HG03575 (cell line): ENCODE results near the gene UBE2E2.

ENCODE experiments used
- ATAC-seq: cut with Tn5 transposase; IDR thresholded peaks from one replicate; pipeline ENCODE4 v1.9.1; 2021; ENCODE audit not compliant: unreplicated experiment, insufficient number of reproducible peaks, low FRiP score; ENCODE audit errors: extremely low read depth

Gene UBE2E2

DNA sequence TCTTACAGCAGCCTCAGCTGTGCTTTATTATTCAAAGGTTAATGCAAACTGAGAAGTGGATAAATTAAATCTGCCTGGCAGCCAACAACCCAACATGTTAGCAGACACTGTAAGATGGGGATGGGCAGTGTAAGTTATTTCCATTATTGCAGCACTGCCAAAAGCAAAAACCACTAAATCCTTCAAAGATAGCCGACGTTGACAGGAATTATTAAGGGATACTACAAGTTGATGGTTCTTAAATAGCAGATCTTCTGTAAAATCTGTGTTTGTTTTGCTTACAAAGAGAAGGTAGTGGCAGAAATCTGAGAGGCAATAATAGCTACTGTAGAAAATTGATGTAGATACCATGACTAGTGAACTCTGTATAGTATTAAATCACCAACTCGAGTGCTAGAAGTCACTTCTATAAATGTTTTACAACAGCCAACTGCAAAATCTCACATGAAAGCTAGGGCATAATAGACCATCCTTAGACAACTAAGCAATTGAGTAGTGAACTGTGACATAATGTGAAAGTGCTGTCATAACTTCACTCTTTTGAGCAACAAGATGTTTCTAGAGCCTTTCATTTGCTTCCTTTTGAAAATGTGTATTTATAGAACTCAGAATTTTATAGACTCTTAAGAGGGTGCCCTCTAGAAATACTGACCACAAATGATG is 278.6 kb downstream of the UBE2E2 start:
- no peak for ATAC-seq

DNA sequence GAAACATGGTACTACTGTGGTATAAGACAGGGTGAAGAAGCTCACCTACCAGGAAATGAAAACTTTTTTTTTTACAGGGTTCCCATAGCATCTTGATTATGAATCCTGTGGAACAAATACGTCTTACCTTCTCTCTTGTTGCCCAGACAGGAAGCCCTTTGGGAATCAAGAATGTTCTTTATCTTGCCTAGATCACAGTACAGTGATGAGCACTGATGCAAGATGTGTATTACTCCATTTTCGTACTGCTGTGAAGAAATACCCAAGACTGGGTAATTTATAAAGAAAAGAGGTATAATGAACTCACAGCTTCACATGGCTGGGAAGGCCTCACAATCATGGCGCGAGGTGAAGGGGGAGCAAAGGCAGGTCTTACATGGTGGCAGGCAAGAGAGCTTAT is 281.3 kb downstream of the UBE2E2 start:
- ATAC-seq = no peak

DNA sequence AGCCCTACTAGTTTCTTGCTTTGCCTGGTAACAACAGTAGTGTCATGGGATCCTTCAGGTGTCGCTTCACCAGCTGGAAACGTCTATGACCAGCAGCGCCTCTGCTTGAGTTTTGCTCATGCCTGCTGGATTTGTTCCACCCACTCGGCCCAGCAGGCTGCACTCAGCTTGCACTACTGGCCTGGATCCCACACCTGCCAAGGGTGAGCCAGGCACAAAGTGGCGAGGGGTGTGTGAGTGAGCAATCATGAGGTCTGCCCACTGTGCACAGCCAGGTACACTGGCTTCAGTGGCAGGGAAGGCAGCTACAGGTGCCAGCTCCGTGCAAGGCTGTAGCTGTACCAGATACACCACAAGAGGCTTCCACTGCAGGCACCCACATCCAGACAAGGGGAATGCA is 282.8 kb downstream of the UBE2E2 start:
- no peak for ATAC-seq

DNA sequence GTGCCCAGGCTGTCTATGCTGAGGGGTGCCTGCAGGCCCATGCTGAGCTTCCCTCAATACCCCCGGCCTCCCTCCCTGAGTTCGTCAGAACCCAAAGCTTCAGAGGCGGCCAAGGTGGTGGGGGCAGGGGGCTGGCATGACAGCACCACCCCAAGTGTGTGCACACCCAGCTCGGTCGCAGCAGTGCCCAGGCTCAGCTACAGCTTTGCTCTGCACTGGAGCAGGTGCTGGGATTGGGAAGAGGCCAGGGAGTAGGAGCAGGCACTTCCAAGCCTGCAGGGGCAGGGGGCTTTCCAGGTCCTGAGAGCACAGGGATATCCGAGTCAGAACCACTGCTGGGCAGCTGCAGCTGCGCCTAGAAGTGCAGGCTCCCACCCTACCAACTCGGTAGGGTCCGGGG is 283.9 kb downstream of the UBE2E2 start:
- no peak for ATAC-seq

DNA sequence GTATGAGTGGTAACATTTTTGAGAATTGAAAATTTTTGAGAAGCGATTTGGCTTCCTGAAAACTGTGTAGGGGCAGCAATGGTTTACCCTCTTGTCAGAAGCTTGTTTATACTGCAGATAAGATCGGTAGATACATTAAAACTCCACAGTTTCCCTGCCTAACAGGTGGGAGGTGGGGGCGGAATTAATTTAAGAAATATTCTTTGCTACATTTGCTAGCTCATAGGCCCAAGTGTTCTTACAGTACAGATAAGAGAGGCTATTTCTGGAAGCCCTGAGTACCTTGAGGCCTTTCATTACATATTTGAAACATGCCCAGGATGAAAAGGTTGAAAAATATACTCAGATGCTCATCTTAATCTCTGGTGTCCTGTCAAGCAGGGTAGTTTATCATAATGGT is 285.5 kb downstream of the UBE2E2 start:
- no peak for ATAC-seq

DNA sequence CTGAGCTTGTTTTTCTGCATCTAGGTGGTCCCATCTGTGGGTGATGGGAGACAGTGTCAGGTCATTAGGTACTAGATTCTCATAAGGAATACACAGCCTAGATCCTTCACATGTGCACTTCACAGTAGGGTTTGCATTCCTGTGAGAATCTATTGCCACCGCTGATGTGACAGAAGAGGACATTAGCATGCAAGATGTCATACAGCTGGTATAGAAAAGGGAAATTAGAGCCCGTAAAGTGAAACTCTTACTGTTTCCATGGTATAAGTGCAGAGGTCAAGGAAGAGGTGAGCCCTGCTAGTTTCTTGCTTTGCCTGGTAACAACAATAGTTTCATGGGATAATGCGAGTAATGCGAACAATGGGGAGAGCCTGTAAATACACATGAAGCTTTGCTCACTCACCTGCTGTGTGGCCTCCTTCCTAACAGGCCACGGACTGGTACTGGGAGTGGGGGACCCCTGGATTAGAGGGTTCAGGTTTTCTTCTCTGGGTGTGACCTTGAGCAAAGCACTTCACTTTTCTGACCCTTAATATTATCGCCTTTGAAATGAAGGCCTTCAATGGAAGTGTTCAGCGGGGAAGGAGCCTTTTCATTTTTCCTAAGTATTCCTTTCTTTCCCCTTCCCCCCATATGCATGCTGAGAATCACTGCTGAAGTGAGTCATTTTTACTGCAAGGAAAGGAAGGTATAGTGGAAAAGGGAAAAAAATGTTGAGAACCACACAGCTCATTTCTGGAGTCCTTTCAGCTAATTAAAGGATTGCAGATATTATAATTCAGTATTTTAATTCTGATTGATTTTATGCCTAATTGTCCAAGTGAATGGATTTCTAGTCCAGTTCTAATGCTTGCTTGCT is 286.4 kb downstream of the UBE2E2 start:
- ATAC-seq = no peak

DNA sequence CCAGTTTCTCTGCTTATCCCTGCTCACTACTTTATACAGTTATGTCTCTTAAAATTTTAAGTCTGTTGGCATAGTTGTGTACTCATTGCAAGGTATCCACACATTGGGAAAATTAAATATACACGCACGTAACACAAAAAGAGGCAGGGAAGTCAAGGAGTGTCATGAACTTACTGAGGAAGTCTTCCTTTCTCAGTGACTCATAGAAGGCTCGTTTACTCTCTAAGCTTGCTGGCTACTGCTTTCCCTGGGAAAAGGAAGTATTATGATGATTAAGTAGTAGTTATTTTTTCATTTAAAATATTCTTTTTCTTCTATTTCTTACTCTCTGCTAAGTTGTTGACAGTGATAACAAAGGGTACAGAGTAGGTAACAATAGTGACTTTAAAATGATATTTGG is 287.3 kb downstream of the UBE2E2 start:
- no peak for ATAC-seq

DNA sequence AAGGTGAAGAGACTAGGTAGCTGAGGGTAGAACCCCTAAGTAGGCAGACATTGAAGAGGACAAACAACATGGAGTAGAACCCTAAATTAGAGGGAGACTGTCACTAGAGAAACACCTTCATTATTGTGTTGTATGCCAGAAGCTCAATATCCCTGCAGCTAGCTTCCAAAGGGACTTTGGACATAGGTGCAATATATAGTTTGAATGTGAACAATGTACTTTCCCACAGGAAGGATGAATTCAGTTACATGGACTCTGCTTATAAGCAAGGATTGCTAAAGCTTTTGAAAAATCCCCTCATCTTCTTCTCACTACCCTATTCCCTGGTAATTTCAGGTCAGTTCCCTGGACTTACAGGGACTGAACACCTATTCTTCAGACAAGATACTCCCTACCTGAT is 288.9 kb downstream of the UBE2E2 start:
- ATAC-seq = no peak

DNA sequence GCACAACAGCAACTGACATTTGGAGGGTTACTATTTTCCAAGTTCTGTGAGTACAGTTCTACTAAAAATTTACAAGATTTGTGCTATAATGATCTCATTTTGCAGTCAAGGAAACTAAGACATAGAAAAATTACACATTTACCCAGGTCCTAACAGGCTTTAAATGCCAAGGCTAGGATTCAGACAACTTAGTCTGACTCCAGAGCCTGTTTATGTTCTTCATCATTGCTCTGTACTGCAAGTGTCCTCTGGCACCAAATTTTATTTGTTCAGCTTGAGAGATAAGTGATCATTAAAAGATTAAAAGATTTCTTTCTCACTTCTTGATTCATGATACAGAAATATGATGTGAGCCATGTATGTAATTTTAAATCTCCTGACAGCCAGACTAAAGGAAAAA is 290.8 kb downstream of the UBE2E2 start:
- no peak for ATAC-seq

DNA sequence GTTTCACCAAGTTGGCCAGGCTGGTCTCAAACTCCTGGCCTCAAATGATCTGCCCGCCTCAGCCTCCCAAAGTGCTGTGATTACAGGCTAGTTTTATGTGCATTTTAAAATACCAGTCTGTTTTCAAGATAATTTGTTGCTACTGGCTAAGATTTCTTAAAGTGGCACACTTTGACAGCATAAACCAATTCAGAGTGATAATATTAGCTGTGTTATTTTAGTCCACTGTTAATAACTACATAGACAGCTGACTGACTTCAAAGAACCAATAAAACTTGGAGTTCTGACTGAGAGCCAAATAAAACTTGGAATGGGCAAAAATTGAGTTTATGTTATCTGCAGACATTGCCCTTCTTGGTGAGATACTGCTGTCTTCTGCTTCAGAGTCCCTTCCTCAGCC is 291.8 kb downstream of the UBE2E2 start:
- no peak for ATAC-seq

DNA sequence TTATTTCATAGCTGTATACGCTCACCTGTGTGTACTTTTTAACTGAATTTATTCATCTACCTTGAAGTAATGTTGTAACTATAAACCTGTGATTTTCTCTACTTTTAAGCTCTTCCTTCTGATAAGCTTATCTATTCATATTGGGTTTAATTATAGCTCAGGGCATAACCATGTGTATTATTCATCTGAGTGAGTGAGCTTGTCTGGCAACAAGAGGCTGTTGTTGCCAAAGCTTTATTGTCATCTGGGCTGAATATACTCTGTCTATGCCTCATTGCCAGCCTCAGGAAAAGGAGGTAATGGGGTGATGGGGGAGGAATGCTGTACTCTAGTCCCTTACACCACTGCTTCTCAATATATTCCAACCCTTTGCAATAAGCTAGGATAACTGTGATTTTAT is 292.4 kb downstream of the UBE2E2 start:
- ATAC-seq = no peak

DNA sequence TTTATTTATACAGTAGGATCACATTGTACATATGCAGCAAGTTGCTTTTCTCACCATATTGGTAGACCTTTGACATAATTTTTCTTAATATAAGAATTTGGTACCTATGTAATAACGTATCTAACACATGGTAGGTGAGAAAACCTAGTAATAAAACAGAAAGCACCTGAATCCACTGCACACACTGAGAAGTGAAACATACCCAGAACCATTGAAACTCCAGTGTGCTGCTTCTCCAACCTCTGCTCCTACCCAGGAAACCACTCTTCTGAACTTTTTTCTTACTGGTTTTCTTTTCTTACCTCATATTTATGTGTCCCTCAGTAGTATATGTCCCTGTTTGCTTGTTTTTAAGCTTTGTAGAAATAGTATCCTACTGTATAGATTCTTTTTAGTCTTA is 293.0 kb downstream of the UBE2E2 start:
- ATAC-seq = no peak

DNA sequence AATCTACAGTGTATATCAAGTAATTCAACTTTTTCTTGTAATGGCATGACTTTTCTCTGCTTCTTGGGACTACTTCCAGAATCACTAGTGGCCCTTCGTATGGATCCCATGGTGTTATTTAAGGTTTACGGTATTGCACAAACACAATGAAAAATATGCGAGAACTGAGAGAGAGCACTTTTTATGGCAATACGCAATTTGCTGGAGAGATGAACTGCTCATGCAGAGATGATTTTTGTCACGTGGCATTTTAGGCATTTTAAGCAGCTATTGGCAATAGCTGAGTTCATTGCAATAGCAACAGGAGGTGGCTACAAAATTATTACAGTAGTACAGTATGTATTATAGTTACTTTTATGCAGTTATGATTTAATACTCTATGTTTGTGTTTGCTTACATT is 294.0 kb downstream of the UBE2E2 start:
- no peak for ATAC-seq

DNA sequence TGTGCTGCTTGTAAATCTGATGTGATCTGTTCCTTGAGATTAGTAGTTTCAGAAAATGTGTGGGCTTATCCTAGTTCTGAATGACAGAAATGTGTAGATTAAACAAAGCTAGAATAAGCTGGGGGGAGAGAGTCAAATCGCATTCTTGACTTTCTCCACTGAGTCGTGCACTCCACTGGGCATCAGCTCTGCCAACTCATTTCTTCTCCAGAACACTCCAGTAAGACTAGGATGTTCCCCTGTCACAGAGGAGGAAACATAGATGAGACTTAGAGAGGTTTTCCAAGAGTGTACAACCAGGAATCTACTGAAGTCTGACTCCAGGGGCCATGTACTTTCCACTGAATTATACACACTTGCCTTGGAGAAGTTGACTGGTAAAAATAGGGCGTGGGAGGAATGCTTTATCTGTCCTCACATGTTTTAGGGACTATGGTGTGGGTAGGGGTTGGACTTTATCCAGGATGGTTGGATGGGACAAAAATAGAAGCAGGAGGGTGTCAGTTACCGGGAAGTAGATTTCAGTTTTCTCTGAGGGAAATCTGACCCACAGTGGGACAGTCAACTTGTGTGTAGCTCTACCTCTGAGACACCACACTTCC is 298.2 kb downstream of the UBE2E2 start:
- ATAC-seq = no peak

DNA sequence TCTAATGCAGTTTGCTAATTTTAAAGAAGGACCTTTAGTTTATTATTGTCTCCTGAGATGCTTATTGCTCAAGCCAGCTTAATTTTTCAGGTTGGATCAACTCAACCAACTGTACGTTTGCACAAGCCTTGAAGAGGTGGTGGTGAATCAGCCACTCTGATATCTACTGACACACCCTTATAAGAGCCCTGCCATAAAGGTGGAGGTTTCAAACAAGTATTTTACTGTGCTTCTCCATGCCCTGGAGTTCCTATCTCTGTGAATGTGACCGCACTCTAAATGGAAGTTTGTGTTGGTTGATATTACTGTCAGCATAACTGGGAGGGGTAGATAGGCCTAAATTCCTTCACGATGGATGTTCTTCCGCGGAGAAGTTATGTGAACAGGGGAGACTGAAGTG is 305.3 kb downstream of the UBE2E2 start:
- ATAC-seq = no peak

DNA sequence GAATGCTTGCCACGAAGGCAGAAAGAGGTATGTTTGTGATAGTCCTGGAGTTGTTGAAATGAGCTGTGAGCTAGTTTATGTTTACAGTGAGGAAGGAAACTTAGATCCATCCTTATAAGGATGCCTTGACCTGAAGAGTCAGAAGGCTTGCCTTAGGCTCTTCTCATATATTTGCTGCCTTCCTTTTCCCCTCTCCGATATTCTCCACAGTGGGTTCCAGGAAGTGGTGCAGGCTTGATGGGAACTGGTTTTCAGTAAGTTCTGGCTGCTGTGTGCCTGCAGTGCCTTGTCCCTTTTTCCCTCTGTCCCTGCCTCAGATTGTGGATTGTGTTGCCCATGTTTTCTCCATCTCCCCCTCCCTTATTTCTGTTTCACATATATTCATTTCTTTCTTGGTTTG is 315.3 kb downstream of the UBE2E2 start:
- ATAC-seq = no peak

DNA sequence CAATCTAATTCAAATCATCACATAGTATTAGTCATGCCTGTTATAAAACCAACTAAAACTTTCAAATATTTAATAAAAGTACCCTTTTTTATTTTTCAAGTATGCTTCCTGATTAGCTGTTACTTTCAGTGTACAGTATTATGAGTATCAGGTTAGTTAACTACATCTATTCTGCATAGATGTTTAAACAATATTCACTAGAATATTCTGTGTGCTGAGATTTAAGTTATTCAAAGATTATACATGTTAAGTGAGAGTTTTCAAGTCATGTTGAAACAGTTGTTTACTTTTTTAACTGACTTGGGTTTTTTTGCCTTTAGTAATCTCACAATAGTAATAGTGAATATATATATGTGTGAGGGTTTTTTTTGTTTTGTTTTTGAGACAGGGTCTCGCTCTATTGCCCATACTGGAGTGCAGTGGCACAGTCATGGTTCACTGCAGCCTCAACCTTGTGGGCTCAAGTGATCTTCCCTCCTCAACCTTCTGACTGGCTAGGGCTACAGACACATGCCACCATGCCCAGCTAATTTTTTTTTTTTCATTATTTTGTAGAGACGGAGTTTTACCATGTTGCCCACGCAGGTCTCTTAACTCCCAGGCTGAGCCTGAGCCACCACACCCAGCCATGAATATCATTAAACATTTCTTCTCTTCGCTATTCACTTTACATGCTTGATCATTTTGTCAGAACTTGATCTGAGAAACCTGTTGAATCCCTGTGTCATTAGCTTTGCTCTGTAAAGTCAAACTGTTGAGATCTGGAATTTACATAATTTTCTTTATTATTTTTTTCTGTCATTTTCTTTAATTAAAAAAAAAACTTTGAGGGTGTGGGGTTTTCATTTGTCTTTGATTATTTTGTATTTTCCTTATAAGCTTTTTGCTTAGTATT is 316.4 kb downstream of the UBE2E2 start:
- peak; percentile 79 for ATAC-seq

DNA sequence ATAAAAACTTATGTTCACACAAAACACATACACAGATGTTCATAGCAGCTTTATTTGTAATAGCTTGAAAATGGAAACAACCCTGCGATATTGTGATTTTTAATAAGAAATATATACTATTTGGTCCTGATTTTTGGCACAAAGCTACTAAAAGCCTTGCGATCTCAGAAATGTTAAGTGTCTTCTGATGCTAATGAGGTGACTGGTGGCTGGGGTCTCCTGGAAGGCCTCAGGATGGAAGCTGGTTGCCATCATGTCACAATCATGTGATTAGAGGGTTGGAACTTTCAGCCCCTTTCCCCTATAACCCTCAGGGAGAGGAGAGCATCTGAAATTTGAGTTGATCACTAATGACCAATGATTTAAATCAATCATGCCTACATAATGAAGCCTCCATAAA is 324.2 kb downstream of the UBE2E2 start:
- ATAC-seq = no peak

DNA sequence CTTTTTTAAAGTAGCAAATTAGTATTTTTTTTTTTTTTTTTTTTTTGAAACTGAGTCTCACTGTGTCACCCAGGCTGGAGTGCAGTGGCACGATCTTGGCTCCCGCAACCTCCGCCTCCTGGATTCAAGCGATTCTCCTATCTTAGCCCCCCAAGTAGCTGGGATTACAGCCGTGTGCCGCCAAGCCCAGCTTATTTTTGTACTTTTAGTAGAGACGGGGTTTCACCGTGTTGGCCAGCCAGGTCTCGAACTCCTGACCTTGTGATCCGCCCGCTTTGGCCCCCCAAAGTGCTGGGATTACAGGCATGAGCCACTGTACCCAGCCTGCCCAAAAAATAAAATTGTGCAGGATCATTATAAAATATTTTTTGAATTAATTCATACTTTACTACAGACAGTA is 330.5 kb downstream of the UBE2E2 start:
- ATAC-seq = no peak
